GM12878 (cell line): Measurements from ENCODE around the gene PLEKHA6. TPM values are rescaled to one million over a fixed set of nuclear protein-coding genes. Genes with fewer than 3 reads are reported as not detected.

Experiments used
- ATAC-seq: fragments of 200-7000 bp; cut with Tn5 transposase; 3 replicates; pipeline ENCODE4 v1.9.1; 2020; ENCODE audit warnings: mild to moderate bottlenecking, moderate library complexity
- BruUV-seq: library from RNA; stranded (reverse); fragments of 400-500 nt; replicated peaks from 2 replicates; lab custom pipeline; 2021; lab: Mats Ljungman, UMichigan
- CTCF ChIA-PET: fragments of 300-600 bp; sonication (Branson Sonifier 250); formaldehyde crosslinking; extraction: SDS; loops from one replicate; lab custom pipeline; 2021; ENCODE audit warnings: inconsistent platforms; lab: Yijun Ruan, JAX
- POLR2A ChIA-PET: fragments of 350-600 bp; formaldehyde crosslinking; extraction: SDS; loops from one replicate; lab custom pipeline; 2021; ENCODE audit warnings: inconsistent platforms; lab: Charles Lee
- RAD21 ChIA-PET: fragments of 300-600 bp; sonication (Branson Sonifier 250); formaldehyde crosslinking; loops from one replicate; lab custom pipeline; 2023; ENCODE audit warnings: antibody characterized with exemption; ENCODE audit not compliant: unreplicated experiment; lab: Charles Lee
- SMC1A ChIA-PET: fragments of 300-600 bp; sonication (Branson Sonifier 250); formaldehyde crosslinking; loops from one replicate; lab custom pipeline; 2023; ENCODE audit not compliant: unreplicated experiment, uncharacterized antibody; lab: Charles Lee
- DNase-seq: peaks from one replicate; pipeline ENCODE4 v3.0.0-alpha.2; 2011; ENCODE audit warnings: low read depth, low spot score
- FAIRE-seq: peaks from 3 replicates; lab custom pipeline; 2011; peaks lifted over from hg19 to GRCh38; lab: Jason Lieb, UNC
- H2AFZ ChIP-seq: 2 replicates; pipeline ENCODE4 v1.6.0; 2011; ENCODE audit warnings: low read depth, low read length, control low read depth; ENCODE audit not compliant: control insufficient read depth
- H3K27ac ChIP-seq: 2 replicates; pipeline ENCODE4 v1.5.1; 2011; ENCODE audit warnings: control low read depth; ENCODE audit not compliant: control insufficient read depth, insufficient read depth
- H3K27me3 ChIP-seq, 2 experiments: replicated peaks in 1 of 2; 2 replicates each; pipeline versions ENCODE4 v1.6.0 to v1.6.1; 2011; ENCODE audit warnings: low read length in 1 of 2; ENCODE audit not compliant: control insufficient read depth in 2 of 2, insufficient read depth in 2 of 2
- H3K36me3 ChIP-seq, 2 experiments: 2 replicates each; pipeline ENCODE4 v1.5.1; 2011; ENCODE audit warnings: low read length in 1 of 2; ENCODE audit not compliant: control insufficient read depth in 2 of 2, insufficient read depth in 2 of 2
- H3K4me1 ChIP-seq: 2 replicates; pipeline ENCODE4 v1.6.1; 2011; ENCODE audit warnings: mild to moderate bottlenecking, low read length, moderate library complexity, mixed read lengths; ENCODE audit not compliant: control insufficient read depth, insufficient read depth
- H3K4me2 ChIP-seq: 2 replicates; pipeline ENCODE4 v1.6.0; 2011; ENCODE audit warnings: control low read depth; ENCODE audit not compliant: control insufficient read depth, insufficient read depth
- H3K4me3 ChIP-seq: fragments of 200-600 bp; sonication (generic); 2 replicates; pipeline ENCODE4 v1.5.1; 2016
- H3K79me2 ChIP-seq: 2 replicates; pipeline ENCODE4 v1.6.0; 2011; ENCODE audit warnings: low read length; ENCODE audit not compliant: control insufficient read depth, insufficient read depth
- H3K9ac ChIP-seq: 2 replicates; pipeline ENCODE4 v1.8.0; 2011; ENCODE audit warnings: low read length, control low read depth, mixed read lengths; ENCODE audit not compliant: control insufficient read depth, insufficient read depth
- H3K9me3 ChIP-seq: replicated peaks from 3 replicates; pipeline ENCODE4 v1.5.1; 2011; ENCODE audit warnings: mild to moderate bottlenecking, low read length; ENCODE audit not compliant: control insufficient read depth, insufficient read depth
- H4K20me1 ChIP-seq: 2 replicates; pipeline ENCODE4 v1.6.0; 2011; ENCODE audit not compliant: control insufficient read depth, insufficient read depth
- MEF2B ChIP-seq: fragments of 450-650 bp; IDR thresholded peaks from 2 replicates; pipeline ENCODE4 v1.6.1; 2018; ENCODE audit warnings: mild to moderate bottlenecking, moderate library complexity; ENCODE audit not compliant: partially characterized antibody, poor library complexity, severe bottlenecking
- NRF1 ChIP-seq: conservative IDR thresholded peaks from 2 replicates; pipeline ENCODE4 v1.6.1; 2011; ENCODE audit warnings: mild to moderate bottlenecking, low read depth, low read length, improper control_type of control experiment
- SMC3 ChIP-seq: IDR thresholded peaks from 2 replicates; pipeline ENCODE4 v1.6.1; 2011; ENCODE audit warnings: low read length, improper control_type of control experiment, borderline replicate concordance
- ZNF384 ChIP-seq: IDR thresholded peaks from 2 replicates; pipeline ENCODE4 v1.6.1; 2012; ENCODE audit warnings: low read depth, mild to moderate bottlenecking, low read length, improper control_type of control experiment, borderline replicate concordance
- WGBS: methylation state at CpG from one replicate; pipeline ENCODE4 v1.1.6; 2016; ENCODE audit warnings: low lambda C conversion rate; ENCODE audit not compliant: insufficient replicate concordance, insufficient coverage; ENCODE audit errors: missing lambda C conversion rate; 5-methylcytosine and 5-hydroxymethylcytosine counted together
- in situ Hi-C: fragments of 300-500 bp; cut with MboI; formaldehyde crosslinking; loops from 9 replicates; pipeline ENCODE4 v1.14.3; 2018; ENCODE audit warnings: mixed read lengths
- intact Hi-C: fragments of 100-400 bp; cut with micrococcal nuclease; formaldehyde crosslinking; loops from one replicate; pipeline ENCODE4 v1.14.2; 2022; ENCODE audit not compliant: unreplicated experiment
- polyA plus RNA-seq, 11 experiments: library from polyadenylated mRNA; depleted of rRNA in 4 of 11; unstranded in 6 of 11; stranded (reverse) in 5 of 11; fragments of >200 nt; fragmentation: Nextera tagmentation in 4 of 11; fragmentation: Illumina TruSeq in 1 of 11; extraction: Ambion mirVana in 4 of 11; extraction: Trizol in 1 of 11; gene quantifications; 1 replicate in 1 of 11; 2 replicates in 10 of 11; pipeline versions ENCODE4 v1.2.1 to v1.2.3, GENCODE V29; 2011 to 2016; ENCODE audit warnings: inconsistent platforms in 2 of 11, missing spikeins in 2 of 11, low read depth in 1 of 11
- total RNA-seq, 4 experiments: library from RNA; depleted of rRNA in 3 of 4; stranded (reverse); fragments of >200 nt in 3 of 4; fragmentation: Illumina TruSeq in 1 of 4; extraction: Trizol in 1 of 4; gene quantifications; 2 replicates each; pipeline versions ENCODE4 v1.2.1 to v1.2.3, GENCODE V29; 2013 to 2021

Gene PLEKHA6
- total and polyA plus RNA-seq, 10 of the 15 experiments (the other 5 are each of a cell fraction or from before 2014, with no cell fraction given) = 0.04 to 0.81 (median 0.19) TPM; not detected in 4

- no TSS peak for BruUV-seq
- ChIA-PET POLR2A (no interaction called here), SMC1A (interaction anchor here (1.0 to 8.4 kb wide), 3 partner anchors 48 to 119 kb away, joined by 3 to 86 read pairs (median 3); partner anchors contain the start of gene PLEKHA6), RAD21 (interaction anchor here (4.8 kb wide), 1 partner anchor 101 kb away, joined by 57 read pairs; the partner anchor contains the start of gene PLEKHA6), CTCF (interaction anchor here (1.1 to 7.5 kb wide), 5 partner anchors 46 to 138 kb away, joined by 3 to 153 read pairs (median 24); partner anchors contain the start of genes GOLT1A and PLEKHA6)
- Histone ChIP-seq H2AFZ (no peak overlapping the region), H3K27me3 (peaks cover 2 to 8% of the 10 kb centered on the region in 2 experiments; a peak in 3 of 4 replicates), H3K4me3 (no peak overlapping the region), H3K27ac (no peak overlapping the region), H3K9me3 (no peaks in the 10 kb centered on the region), H3K79me2 (no peaks in the 10 kb centered on the region), H3K4me1 (no peaks in the 10 kb centered on the region), H3K4me2 (no peak overlapping the region), H3K9ac (no peak overlapping the region), H3K36me3 (no peaks in the 10 kb centered on the region), H4K20me1 (no peaks in the 10 kb centered on the region; the same call in 1 of the 2 replicates)
- no peak for FAIRE-seq
- no peak for DNase-seq
- intact Hi-C loops (no loop called here), in situ Hi-C loops (no loop called here)
- TF ChIP-seq MEF2B (no peak), SMC3 (no peak)
- 48% methylated on average over 14 of the region's 14 CpGs for whole genome bisulfite sequencing
- no peak for ATAC-seq
These were observed 99.0 kb downstream of the PLEKHA6 start for GRCh38 chr1:204260601-204261197.

GRCh38 chr1:204259782-204260181 lies 99.9 kb downstream of the PLEKHA6 start:
- no peaks in the 10 kb centered on the region; the same call in 1 of the 2 replicates for H4K20me1 ChIP-seq
- ChIA-PET RAD21 (interaction anchor here (1.3 to 4.8 kb wide), 3 partner anchors 8 to 102 kb away, joined by 3 to 57 read pairs (median 4); partner anchors contain the start of gene PLEKHA6), SMC1A (interaction anchor here (0.6 to 8.4 kb wide), 5 partner anchors 13 to 120 kb away, joined by 3 to 86 read pairs (median 3); partner anchors contain the start of gene PLEKHA6), CTCF (interaction anchor here (0.7 to 7.5 kb wide), 7 partner anchors 45 to 387 kb away, joined by 3 to 153 read pairs (median 9); partner anchors contain the start of genes GOLT1A and PLEKHA6)
- H3K79me2 ChIP-seq = no peaks in the 10 kb centered on the region
- FAIRE-seq = no peak
- H3K9ac ChIP-seq = no peak overlapping the region
- WGBS = 24% methylated on average over 5 of the region's 5 CpGs
- H3K36me3 ChIP-seq = no peaks in the 10 kb centered on the region
- TF ChIP-seq ZNF384 (no peak), NRF1 (no peak)
- TF ChIP-seq, all 136 proteins: peak for 0
- POLR2A ChIA-PET = no interaction called here
- H3K4me2 ChIP-seq = no peak overlapping the region
- intact Hi-C loops (no loop called here), in situ Hi-C loops (no loop called here)
- H3K9me3 ChIP-seq = no peaks in the 10 kb centered on the region
- H2AFZ ChIP-seq = no peak overlapping the region
- no peak for ATAC-seq
- no TSS peak for BruUV-seq
- no peak for DNase-seq
- H3K4me1 ChIP-seq = no peaks in the 10 kb centered on the region
- H3K4me3 ChIP-seq = no peak overlapping the region
- peaks cover 2 to 8% of the 10 kb centered on the region in 2 experiments; a peak in 3 of 4 replicates for H3K27me3 ChIP-seq
- no peak overlapping the region for H3K27ac ChIP-seq
